Measurements from ENCODE around the gene SLC6A18.

GRCh38 chr5:1257841-1258240 lies 32.7 kb downstream of the SLC6A18 start:
- TF ChIP-seq, protein P1, sequence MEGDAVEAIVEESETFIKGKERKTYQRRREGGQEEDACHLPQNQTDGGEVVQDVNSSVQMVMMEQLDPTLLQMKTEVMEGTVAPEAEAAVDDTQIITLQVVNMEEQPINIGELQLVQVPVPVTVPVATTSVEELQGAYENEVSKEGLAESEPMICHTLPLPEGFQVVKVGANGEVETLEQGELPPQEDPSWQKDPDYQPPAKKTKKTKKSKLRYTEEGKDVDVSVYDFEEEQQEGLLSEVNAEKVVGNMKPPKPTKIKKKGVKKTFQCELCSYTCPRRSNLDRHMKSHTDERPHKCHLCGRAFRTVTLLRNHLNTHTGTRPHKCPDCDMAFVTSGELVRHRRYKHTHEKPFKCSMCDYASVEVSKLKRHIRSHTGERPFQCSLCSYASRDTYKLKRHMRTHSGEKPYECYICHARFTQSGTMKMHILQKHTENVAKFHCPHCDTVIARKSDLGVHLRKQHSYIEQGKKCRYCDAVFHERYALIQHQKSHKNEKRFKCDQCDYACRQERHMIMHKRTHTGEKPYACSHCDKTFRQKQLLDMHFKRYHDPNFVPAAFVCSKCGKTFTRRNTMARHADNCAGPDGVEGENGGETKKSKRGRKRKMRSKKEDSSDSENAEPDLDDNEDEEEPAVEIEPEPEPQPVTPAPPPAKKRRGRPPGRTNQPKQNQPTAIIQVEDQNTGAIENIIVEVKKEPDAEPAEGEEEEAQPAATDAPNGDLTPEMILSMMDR (conservative IDR thresholded peaks at IDR 0.05) = no peak
- no peak for TF ChIP-seq ZFX (IDR thresholded peaks at IDR 0.05)
